HepG2 (cell line): ENCODE measurements around the gene SRBD1. TPM values are rescaled to one million over a fixed set of nuclear protein-coding genes. Genes with fewer than 3 reads are reported as not detected.

ENCODE experiments used
- DR1 ChIP-seq: sonication (generic); formaldehyde crosslinking; IDR thresholded peaks from 2 replicates; pipeline ENCODE4 v1.8.0; 2021; ENCODE audit warnings: mild to moderate bottlenecking, missing genetic modification reagents, inconsistent platforms
- GABPA ChIP-seq, 2 experiments: IDR thresholded peaks; 2 replicates each; pipeline ENCODE4 v1.6.1; 2011 to 2016; ENCODE audit warnings: low read depth in 2 of 2, low read length in 1 of 2, missing biosample characterization in 1 of 2, missing genetic modification characterization in 1 of 2
- HNRNPLL ChIP-seq: fragments of 200-400 bp; formaldehyde crosslinking; IDR thresholded peaks from 2 replicates; pipeline ENCODE4 v1.6.1; 2017; ENCODE audit warnings: mild to moderate bottlenecking, low read depth, low read length; ENCODE audit not compliant: poor library complexity, severe bottlenecking
- NBN ChIP-seq: fragments of 450-650 bp; conservative IDR thresholded peaks from 2 replicates; pipeline ENCODE4 v1.6.1; 2017
- ONECUT2 ChIP-seq: sonication (generic); formaldehyde crosslinking; IDR thresholded peaks from 2 replicates; pipeline ENCODE4 v1.4.0; 2020; ENCODE audit warnings: missing genetic modification reagents
- PAX8 ChIP-seq: sonication (generic); formaldehyde crosslinking; IDR thresholded peaks from 2 replicates; pipeline ENCODE4 v1.8.0; 2022; ENCODE audit warnings: mild to moderate bottlenecking, missing genetic modification reagents, borderline replicate concordance
- PCBP1 ChIP-seq: fragments of 200-400 bp; formaldehyde crosslinking; IDR thresholded peaks from 2 replicates; pipeline ENCODE4 v1.6.1; 2017; ENCODE audit warnings: mild to moderate bottlenecking, low read depth, low read length, borderline replicate concordance
- RBM39 ChIP-seq: fragments of 200-400 bp; formaldehyde crosslinking; IDR thresholded peaks from one replicate; pipeline ENCODE4 v1.6.1; 2018; ENCODE audit warnings: antibody characterized with exemption, mild to moderate bottlenecking, low read depth, low read length; ENCODE audit not compliant: poor library complexity, severe bottlenecking
- RXRB ChIP-seq: IDR thresholded peaks from 2 replicates; pipeline ENCODE4 v1.6.1; 2016; ENCODE audit warnings: borderline replicate concordance, missing genetic modification reagents, missing compliant biosample characterization
- SIN3A ChIP-seq: IDR thresholded peaks from 2 replicates; pipeline ENCODE4 v1.6.1; 2011; ENCODE audit warnings: low read depth, mild to moderate bottlenecking, control low read depth, low read length, borderline replicate concordance
- STAG1 ChIP-seq: sonication (generic); formaldehyde crosslinking; IDR thresholded peaks from 2 replicates; pipeline ENCODE4 v1.4.0; 2020; ENCODE audit warnings: missing genetic modification reagents
- ZBTB44 ChIP-seq: sonication (generic); formaldehyde crosslinking; IDR thresholded peaks from 2 replicates; pipeline ENCODE4 v1.4.0; 2020; ENCODE audit warnings: missing genetic modification reagents
- ZFY ChIP-seq: sonication (generic); formaldehyde crosslinking; IDR thresholded peaks from 2 replicates; pipeline ENCODE4 v1.4.0; 2020; ENCODE audit warnings: missing genetic modification reagents
- ZNF101 ChIP-seq: sonication (generic); formaldehyde crosslinking; IDR thresholded peaks from 2 replicates; pipeline ENCODE4 v1.4.0; 2020; ENCODE audit warnings: mild to moderate bottlenecking, low read depth, missing genetic modification reagents, borderline replicate concordance
- ZNF552 ChIP-seq: sonication (generic); formaldehyde crosslinking; IDR thresholded peaks from 2 replicates; pipeline ENCODE4 v1.9.0; 2022; ENCODE audit warnings: missing genetic modification reagents, mild to moderate bottlenecking, borderline replicate concordance
- ZNF557 ChIP-seq: sonication (generic); formaldehyde crosslinking; IDR thresholded peaks from 2 replicates; pipeline ENCODE4 v1.4.0; 2020; ENCODE audit warnings: missing genetic modification reagents
- ZNF660 ChIP-seq: sonication (generic); formaldehyde crosslinking; IDR thresholded peaks from 2 replicates; pipeline ENCODE4 v1.5.1; 2020; ENCODE audit warnings: mild to moderate bottlenecking, low read depth, missing genetic modification reagents, borderline replicate concordance
- ZNF737 ChIP-seq: sonication (generic); formaldehyde crosslinking; IDR thresholded peaks from 2 replicates; pipeline ENCODE4 v1.5.0; 2020; ENCODE audit warnings: missing genetic modification reagents, mild to moderate bottlenecking, borderline replicate concordance
- polyA plus RNA-seq, 8 experiments: library from polyadenylated mRNA; depleted of rRNA in 3 of 8; stranded (reverse) in 7 of 8; unstranded in 1 of 8; fragments of >200 nt; fragmentation: Illumina TruSeq in 4 of 8; extraction: Trizol in 4 of 8; gene quantifications; 2 replicates each; pipeline versions ENCODE4 v1.2.1 to v1.2.3, GENCODE V29; 2011 to 2016; ENCODE audit warnings: low read depth in 4 of 8, missing spikeins in 1 of 8, mixed read lengths in 1 of 8; ENCODE audit not compliant: insufficient read depth in 1 of 8
- total RNA-seq, 5 experiments: library from RNA; depleted of rRNA; stranded (reverse); fragments of >200 nt; fragmentation: Illumina TruSeq; extraction: Trizol; gene quantifications; 2 replicates each; pipeline ENCODE4 v1.2.3, GENCODE V29; 2016; ENCODE audit warnings: low read depth in 1 of 5
- TF ChIP-seq, protein P1 (sequence below), 2 experiments: sonication (generic) in 1 of 2; formaldehyde crosslinking in 1 of 2; IDR thresholded peaks; 2 replicates each; pipeline versions ENCODE4 v1.6.1 to v1.9.0; 2014 to 2022; ENCODE audit warnings: antibody characterized with exemption in 1 of 2, borderline replicate concordance in 1 of 2, inconsistent platforms in 1 of 2, low read depth in 1 of 2, missing genetic modification reagents in 1 of 2

SRBD1 gene
- total and polyA plus RNA-seq, 2 of the 13 experiments (the other 11 are each of a cell fraction or from before 2014, with no cell fraction given), result 3.2 to 23.9 TPM

- peak; percentile 94 for TF ChIP-seq GABPA (IDR thresholded peaks at IDR 0.05; ENCODE audit: low read depth, low read length)
- peak; percentile 97 for TF ChIP-seq GABPA (CRISPR knock-in tag; IDR thresholded peaks at IDR 0.05; ENCODE audit: low read depth)
- TF ChIP-seq, protein P1, sequence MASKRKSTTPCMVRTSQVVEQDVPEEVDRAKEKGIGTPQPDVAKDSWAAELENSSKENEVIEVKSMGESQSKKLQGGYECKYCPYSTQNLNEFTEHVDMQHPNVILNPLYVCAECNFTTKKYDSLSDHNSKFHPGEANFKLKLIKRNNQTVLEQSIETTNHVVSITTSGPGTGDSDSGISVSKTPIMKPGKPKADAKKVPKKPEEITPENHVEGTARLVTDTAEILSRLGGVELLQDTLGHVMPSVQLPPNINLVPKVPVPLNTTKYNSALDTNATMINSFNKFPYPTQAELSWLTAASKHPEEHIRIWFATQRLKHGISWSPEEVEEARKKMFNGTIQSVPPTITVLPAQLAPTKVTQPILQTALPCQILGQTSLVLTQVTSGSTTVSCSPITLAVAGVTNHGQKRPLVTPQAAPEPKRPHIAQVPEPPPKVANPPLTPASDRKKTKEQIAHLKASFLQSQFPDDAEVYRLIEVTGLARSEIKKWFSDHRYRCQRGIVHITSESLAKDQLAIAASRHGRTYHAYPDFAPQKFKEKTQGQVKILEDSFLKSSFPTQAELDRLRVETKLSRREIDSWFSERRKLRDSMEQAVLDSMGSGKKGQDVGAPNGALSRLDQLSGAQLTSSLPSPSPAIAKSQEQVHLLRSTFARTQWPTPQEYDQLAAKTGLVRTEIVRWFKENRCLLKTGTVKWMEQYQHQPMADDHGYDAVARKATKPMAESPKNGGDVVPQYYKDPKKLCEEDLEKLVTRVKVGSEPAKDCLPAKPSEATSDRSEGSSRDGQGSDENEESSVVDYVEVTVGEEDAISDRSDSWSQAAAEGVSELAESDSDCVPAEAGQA (IDR thresholded peaks at IDR 0.05; ENCODE audit: low read depth), result no peak
- TF ChIP-seq, protein P1 (CRISPR knock-in tag; IDR thresholded peaks at IDR 0.05; ENCODE audit: borderline replicate concordance), result no peak; the same call in 1 of the 2 replicates
- no peak for TF ChIP-seq PCBP1
- TF ChIP-seq NBN, result no peak
- TF ChIP-seq ONECUT2 (CRISPR knock-in tag), result no peak
- TF ChIP-seq PAX8 (CRISPR knock-in tag), result no peak
- TF ChIP-seq HNRNPLL, result peak; percentile 87
- TF ChIP-seq RBM39, result no peak
- TF ChIP-seq ZBTB44 (CRISPR knock-in tag), result no peak
- TF ChIP-seq ZNF552 (CRISPR knock-in tag), result no peak
- TF ChIP-seq STAG1 (CRISPR knock-in tag), result no peak
- peak; percentile 95 for TF ChIP-seq SIN3A
- no peak for TF ChIP-seq ZNF660
- no peak; the same call in 1 of the 2 replicates for TF ChIP-seq ZFY (CRISPR knock-in tag)
- TF ChIP-seq ZNF101 (CRISPR knock-in tag), result no peak
- TF ChIP-seq ZNF557, result no peak
- no peak for TF ChIP-seq RXRB (CRISPR knock-in tag)
- no peak for TF ChIP-seq DR1
- TF ChIP-seq ZNF737 (CRISPR knock-in tag), result no peak
Observed at GRCh38 chr2:45611020-45611859, at the start of gene SRBD1 (continued).
